ENCODE data around the gene PNCK.
A peak's percentile ranks its signal among the peaks of the same experiment; 100 is the strongest.

DNA sequence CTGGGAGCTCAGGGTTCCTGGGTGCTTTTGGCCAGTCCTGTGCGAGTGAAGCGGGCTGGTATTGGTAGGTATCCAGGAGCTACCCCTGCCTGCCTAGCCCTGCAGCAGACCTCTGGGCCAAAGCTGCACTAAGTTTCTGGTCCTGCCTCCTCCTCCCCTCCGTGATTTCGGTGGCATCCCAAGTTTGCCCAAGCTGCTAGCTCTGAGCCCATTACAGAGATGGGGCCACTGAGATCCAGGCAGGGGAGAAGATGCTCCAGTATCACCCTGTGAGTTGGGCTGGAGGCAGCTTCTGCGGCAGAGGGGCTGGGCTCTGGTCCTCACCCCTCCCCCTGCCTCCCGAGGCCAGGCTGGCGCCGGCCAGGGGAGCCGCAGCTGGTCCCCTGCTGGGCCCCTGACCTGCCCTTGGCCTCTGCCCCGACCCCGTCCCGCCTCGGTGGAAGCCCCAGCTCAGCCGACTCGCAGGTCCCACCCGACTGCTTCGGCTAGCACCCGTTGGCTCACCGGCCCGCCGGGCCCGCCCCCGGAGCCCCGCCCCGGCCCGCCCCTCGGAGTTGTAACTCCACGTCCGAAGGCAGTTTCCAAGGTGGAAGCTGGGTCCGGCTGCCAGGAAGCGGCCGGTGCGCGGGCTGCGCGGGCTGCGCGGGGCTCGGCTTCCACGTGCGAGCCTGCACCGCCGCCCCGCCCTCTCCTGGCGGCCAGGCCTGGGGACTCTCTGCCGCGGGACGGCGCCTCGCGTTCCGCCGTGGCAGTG, 26.8 kb downstream of the PNCK start, which contains the start of gene DUSP9:
- TF ChIP-seq, protein P1, sequence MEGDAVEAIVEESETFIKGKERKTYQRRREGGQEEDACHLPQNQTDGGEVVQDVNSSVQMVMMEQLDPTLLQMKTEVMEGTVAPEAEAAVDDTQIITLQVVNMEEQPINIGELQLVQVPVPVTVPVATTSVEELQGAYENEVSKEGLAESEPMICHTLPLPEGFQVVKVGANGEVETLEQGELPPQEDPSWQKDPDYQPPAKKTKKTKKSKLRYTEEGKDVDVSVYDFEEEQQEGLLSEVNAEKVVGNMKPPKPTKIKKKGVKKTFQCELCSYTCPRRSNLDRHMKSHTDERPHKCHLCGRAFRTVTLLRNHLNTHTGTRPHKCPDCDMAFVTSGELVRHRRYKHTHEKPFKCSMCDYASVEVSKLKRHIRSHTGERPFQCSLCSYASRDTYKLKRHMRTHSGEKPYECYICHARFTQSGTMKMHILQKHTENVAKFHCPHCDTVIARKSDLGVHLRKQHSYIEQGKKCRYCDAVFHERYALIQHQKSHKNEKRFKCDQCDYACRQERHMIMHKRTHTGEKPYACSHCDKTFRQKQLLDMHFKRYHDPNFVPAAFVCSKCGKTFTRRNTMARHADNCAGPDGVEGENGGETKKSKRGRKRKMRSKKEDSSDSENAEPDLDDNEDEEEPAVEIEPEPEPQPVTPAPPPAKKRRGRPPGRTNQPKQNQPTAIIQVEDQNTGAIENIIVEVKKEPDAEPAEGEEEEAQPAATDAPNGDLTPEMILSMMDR (IDR thresholded peaks at IDR 0.05): peak in 1 of 7 experiments; percentile 4
- no peak for TF ChIP-seq POLR2A (IDR thresholded peaks at IDR 0.05)

Measured in body of pancreas (tissue), 4 donors.